Keratinocyte (primary cell): Measurements from ENCODE around the gene LTB4R.

ENCODE experiments used
- EZH2 ChIP-seq: IDR thresholded peaks from one replicate; pipeline ENCODE4 v1.6.1; 2012; ENCODE audit warnings: inconsistent platforms, mild to moderate bottlenecking, low read length, moderate library complexity
- TF ChIP-seq, protein P1 (sequence below), 3 experiments: IDR thresholded peaks in 1 of 3; conservative IDR thresholded peaks in 1 of 3; optimal IDR thresholded peaks in 1 of 3; 2 replicates in 2 of 3; 3 replicates in 1 of 3; pipeline versions ENCODE3 to v1.5.1; 2011; ENCODE audit warnings: low read length in 3 of 3, mild to moderate bottlenecking in 3 of 3, moderate library complexity in 2 of 3, control low read depth in 1 of 3, inconsistent platforms in 1 of 3; ENCODE audit not compliant: insufficient read depth in 2 of 3; ENCODE audit errors: extremely low read depth in 1 of 3

DNA sequence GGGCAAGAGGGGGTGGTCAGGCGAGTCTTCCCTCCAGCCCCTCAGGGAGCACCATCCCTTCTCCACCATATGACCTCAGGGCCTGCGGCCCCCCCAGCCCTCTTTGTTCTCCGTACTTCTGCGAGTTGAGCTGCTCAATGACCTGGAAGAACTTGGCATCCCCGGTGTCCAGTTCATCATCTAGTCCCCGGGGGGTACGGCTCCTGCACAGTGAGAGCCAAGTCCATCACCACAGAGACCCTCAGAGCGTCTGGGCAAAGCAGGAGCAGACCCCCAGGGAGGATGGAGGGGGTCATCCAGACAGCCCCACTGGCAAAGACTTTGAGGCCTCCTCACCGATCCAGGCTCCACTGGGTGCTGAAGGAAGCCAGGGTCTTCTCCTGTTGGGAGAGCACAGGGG is 14.7 kb downstream of the LTB4R start:
- TF ChIP-seq, protein P1, sequence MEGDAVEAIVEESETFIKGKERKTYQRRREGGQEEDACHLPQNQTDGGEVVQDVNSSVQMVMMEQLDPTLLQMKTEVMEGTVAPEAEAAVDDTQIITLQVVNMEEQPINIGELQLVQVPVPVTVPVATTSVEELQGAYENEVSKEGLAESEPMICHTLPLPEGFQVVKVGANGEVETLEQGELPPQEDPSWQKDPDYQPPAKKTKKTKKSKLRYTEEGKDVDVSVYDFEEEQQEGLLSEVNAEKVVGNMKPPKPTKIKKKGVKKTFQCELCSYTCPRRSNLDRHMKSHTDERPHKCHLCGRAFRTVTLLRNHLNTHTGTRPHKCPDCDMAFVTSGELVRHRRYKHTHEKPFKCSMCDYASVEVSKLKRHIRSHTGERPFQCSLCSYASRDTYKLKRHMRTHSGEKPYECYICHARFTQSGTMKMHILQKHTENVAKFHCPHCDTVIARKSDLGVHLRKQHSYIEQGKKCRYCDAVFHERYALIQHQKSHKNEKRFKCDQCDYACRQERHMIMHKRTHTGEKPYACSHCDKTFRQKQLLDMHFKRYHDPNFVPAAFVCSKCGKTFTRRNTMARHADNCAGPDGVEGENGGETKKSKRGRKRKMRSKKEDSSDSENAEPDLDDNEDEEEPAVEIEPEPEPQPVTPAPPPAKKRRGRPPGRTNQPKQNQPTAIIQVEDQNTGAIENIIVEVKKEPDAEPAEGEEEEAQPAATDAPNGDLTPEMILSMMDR (optimal IDR thresholded peaks at IDR 0.05 in 1 of 3, IDR thresholded peaks at IDR 0.05 in 1 of 3, conservative IDR thresholded peaks at IDR 0.05 in 1 of 3; ENCODE audit: extremely low read depth in 1 of 3, insufficient read depth in 2 of 3, low read length in 3 of 3) = no peak
- no peak for TF ChIP-seq EZH2
